Skeletal muscle cell (primary cell): ENCODE measurements around the gene TCFL5.
A peak's percentile ranks its signal among the peaks of the same experiment; 100 is the strongest.

Experiments used
- DNase-seq: peaks from one replicate; pipeline ENCODE4 v3.0.0-alpha.2; 2010; ENCODE audit warnings: low read depth
- H3K4me3 ChIP-seq: 2 replicates; pipeline ENCODE4 v1.5.1; 2011; ENCODE audit warnings: low read depth, mild to moderate bottlenecking, control low read depth, low read length, moderate library complexity

TCFL5 gene

DNA sequence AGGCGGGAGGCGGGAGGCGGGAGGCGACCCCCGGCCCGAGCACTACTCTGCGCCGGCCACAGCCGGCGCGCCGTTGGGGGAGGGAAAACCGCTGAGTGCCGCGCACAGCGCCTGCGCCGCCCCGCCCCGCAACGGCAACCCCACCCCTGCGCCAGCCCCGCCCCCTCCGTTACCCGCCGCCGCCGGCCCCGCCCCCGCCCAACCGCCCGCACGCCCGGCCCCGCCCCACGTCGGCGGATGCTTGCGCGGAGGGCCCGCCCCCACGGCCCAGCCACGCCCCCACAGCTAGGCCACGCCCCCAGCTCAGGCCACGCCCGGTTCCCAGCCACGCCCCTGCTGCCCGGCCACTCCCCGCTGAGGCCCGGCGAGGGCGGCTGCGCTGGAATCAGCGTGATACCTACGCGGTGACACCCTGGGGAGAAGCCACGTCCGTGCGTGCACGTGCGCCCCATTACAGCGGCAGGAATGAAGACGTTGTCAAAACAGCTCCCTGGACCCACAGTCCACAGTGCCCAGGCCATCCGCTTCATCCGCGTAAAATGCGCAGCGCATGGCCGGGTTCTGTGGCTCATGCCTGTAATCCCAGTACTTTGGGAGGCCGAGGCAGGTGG, at the start of gene TCFL5:
TCFL5 (minus strand) TSS at position 97 of the 611 bp plus-strand sequence. CDS start 152 bp downstream, outside the sequence.
- H3K4me3 ChIP-seq = peak within 1 kb of the TSS; percentile 59
- no peak for DNase-seq

DNA sequence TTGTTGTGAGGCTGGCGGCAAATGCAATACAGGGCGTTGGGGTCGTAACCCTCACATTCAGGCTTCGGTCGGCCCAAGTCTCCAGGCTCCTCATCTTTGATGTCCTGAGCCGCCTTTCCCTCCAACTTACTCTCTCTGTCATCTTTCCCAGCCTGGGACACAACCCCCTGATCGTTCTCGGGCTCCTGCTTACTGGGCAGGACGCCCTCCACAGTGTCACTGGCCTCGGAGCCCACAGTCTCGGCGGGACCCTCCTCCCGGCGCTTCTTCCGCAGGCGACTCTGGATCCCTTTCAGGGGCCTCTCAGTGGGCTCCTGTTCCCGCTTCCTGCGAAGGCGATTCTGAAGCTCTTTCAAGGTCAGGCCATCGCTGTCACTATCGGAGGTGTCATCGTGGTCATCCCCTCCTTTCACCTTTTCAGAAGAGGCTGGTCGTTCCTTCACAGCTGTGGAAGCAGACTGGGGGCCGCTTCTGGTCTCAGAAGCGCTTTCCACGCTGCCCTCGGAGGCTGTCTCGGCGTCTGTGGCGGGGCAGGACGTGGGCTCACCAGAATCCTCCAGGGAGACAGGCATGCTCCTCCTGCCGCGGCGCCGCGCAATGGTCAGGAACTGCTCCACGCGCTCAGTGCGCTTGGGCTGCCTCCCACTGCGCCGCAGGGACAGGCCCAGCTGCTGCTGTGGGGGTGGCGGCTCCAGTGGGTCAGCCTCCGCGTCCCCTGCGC, 49.3 kb upstream of the TCFL5 start:
- no peak overlapping the region for H3K4me3 ChIP-seq
- no peak for DNase-seq

DNA sequence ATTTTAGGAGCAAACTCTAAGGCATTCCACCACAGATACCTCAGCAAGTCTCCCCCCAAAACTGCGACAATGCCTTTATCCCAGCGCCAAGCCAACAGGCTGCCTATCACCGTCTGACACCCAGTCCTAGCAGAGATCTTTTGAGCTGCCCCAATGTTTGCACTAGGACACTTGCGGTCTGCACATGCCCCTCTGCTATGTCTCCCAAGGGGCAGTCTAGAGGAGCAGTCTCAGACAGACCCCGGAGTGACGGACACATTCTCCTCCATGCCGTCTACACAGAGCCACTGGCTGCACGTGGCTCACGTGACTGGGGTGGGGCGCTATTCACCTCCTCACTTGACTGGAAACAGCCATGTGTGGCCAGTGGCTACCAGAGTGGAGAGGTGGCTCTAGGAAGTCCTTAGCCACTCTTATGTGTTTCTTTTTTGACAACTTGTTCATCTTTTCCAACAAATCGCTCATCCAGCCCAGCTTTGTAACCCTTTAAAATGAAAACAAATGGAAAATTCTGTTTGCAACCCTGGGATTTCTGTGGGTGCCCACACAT, 48.7 kb upstream of the TCFL5 start:
- no peak for DNase-seq

DNA sequence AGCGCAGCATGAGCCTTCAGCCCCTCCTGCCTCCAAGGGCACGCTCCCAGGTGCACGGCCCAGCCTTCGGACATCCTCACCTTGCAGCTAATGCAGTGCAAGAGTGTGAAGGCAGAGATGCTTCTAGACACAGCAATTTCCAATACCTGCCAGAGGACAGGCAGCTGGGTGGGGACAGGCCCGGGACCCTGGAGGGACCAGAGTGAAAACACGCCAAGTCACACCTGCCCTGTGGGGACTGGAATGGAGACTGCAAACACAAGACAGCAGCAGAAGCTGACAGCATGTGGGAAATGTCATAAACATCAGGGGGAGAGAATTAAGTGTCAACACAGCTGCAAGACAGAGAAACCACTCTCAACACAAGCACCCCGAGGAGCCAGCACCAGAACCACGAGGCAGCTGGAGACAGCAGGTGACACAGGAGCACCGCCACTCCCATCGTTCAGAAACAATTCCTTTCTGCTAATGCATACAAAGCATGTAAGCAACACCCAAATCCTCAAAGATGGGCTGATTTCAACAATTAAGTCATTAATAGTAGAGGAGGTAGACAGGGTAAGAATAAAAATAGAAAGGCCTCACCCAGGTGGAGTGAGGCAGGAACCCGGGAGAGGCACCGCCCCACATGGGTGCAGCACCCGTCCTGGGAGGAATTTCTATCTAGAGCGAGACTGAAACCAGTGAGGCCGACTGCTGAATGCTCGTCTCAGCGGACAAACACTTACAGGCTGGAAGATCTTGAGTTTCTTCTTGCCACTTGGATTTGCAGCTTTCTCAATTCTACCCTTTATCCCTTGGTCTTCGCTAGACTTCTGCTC, 47.6 kb upstream of the TCFL5 start:
- H3K4me3 ChIP-seq = no peak overlapping the region
- no peak for DNase-seq

More for the DNA sequence above, 48.7 kb upstream of the TCFL5 start:
- H3K4me3 ChIP-seq = no peak overlapping the region

DNA sequence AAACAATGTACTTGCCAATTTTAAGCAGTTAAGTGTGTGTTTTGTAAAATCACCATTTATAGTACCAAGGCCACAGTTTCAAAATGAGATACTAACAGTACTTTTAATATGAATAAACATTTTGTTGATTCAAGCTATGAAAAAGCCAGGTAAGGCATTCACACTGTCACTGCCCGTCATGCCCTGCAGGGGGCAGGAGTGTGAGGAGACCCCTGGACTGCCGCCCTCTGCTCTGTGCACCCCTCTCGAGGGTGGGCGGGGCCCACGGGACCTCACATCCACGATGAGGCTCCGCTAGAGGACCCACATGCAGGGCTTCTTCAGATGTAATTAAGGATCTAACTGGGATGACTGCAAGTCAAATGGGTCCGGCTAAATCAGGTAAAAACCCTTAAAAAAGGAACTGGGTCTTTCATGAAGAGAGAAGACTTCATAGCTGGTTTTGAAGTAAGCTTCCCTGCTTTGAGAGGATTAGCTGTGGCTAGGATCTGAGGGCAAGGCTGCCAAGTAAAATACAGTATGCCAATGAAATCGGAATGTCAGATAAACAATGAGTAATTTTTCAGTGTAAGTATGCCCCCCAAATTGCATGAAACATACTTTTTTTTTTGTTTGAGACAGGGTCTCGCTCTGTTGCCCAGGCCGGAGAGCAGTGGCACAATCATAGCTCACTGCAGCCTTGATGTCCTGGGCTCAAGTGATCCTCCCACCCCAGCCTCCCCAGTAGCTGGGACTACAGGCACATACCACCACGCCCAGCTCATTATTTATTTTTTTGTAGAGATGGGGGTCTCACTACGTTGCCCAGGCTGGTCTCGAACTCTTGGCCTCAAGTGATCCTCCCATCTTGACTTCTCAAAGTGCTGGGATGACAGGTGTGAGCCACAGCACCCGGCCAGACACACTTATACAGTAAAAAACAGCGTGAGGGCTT, 46.0 kb upstream of the TCFL5 start:
- DNase-seq = no peak
- no peak overlapping the region for H3K4me3 ChIP-seq

DNA sequence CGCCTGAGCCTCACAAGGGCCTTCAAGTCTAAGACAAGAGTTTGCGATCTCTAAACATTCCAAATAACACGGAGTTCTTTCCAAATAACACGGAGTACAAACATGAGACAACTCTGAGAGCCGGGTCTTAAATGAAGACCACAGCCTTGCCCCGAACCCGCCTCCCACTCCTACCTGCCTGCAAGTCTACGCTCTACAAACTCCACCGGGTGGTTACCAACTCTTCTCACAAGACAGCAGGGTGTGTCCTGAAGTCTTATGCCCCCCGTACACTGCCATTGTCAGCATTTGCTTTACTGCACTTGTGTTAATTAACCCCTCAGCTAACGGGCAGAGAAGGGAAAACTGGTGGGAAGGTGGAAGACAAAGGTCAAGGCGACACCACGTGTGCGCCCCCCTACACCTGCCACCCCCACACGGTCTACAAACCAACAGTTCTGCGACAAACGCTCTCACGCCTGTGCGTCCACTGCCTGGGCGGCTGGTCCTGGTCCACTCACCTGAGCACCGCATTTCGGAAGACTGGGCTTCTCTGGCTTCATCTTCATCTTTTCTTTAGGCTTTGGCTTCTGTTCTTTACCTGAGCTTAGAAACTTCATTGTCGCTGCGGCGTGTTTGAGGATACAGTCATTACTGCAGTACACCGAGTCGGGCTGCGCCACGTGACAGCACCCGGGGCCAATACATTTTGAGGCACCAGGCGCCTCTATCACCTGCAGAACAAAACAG, 45.2 kb upstream of the TCFL5 start:
- DNase-seq = no peak

DNA sequence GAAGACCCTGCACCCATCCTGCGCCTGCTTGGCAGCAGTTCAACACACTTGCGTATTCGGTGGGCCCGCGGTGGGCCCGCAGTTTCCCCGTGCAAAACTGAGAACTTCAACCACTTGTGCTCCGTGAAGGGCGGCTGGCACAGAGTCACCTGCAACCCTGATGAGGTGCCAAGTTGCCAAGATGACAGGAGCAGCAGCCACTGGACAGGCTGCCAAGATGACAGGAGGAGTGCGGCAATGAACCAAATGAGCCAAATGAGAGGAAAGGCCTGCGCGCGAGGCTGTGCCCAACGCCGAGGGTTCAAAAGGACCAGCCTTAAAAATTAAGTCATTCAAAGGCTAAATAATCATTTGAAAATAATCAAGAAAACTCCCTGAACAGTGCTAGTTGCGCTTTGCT, 44.6 kb upstream of the TCFL5 start:
- no peak for DNase-seq
- H3K4me3 ChIP-seq = no peak overlapping the region

More for the DNA sequence above, 45.2 kb upstream of the TCFL5 start:
- H3K4me3 ChIP-seq = no peak overlapping the region

DNA sequence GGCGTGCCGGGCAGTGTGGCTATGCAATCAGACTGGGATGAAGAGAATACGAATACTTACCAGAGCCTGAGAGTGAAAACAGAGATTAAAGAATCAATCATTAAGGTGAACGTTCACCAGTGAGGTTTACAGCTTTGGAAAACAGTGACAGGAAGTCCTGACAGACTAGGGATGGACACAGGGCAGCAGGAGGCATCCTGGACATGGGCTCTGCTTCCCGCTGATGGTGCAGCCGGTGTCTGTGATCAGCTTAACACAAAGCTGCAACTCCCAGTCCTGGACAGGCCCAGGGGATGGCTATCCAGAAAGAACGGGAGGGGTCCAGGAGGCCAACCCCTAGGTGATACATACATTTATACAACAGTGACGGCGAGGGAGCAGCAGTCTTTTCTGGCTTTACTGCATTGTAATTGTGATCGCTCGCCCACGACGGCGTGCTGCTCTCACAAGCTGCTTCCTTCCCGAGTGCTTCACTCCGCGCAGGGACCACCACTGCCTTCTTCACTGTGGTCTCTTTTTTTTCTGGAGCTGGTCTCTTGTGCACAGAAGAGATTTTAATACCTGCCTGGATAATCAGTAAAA, 44.0 kb upstream of the TCFL5 start:
- no peak for DNase-seq
- H3K4me3 ChIP-seq = no peak overlapping the region

DNA sequence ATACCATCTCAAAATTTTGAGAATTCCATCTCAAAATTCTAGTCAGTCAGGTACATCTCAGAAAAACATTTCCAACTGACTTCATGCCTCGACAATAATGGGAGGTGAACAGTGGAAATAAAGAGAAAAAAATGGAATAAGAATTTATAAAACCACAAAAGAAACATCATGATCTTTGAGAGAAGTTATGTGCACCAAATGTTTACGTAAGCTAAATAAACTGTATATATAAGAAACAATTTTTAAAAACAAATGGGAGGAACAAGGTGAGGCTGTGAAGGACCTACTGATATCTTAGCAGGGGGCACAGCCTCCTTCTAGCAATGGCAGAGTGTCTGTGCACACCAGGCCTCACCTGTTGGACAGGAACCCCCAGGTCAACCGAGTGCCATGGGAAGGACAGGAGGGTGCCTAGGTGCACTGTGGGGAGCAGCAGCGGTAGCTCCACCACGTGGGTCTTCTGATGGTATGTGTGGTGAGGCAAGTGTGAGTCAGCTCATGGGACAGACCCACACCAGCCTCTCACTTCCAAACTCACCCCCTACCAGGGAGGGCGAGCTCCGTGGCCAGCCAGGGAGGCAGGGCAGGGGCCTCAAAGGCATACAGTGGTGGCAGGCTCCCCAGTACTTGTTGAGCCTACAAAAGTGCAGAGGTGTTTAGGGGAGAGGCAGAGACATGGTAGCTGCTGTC, 41.4 kb upstream of the TCFL5 start:
- no peak overlapping the region for H3K4me3 ChIP-seq
- DNase-seq = no peak

DNA sequence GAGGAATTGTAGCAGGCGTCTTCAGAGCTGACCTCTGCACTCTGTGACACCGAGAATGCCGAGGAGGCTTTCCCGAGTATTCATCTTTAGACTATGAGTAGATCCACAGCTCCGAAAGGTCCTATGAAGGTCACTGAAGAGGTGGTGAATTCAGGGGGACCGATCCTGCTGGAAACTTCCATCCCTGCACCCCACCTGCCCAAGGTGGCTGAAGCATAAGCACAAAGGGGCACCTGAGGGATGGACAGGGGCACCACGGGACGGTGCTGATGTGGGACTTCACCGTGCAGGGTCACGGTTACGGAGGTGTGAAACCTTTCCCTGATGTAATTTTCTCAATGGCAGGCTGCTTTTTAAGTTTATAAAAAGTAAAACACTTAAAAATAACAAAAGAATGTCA, 40.3 kb upstream of the TCFL5 start:
- DNase-seq = no peak
- no peak overlapping the region for H3K4me3 ChIP-seq

DNA sequence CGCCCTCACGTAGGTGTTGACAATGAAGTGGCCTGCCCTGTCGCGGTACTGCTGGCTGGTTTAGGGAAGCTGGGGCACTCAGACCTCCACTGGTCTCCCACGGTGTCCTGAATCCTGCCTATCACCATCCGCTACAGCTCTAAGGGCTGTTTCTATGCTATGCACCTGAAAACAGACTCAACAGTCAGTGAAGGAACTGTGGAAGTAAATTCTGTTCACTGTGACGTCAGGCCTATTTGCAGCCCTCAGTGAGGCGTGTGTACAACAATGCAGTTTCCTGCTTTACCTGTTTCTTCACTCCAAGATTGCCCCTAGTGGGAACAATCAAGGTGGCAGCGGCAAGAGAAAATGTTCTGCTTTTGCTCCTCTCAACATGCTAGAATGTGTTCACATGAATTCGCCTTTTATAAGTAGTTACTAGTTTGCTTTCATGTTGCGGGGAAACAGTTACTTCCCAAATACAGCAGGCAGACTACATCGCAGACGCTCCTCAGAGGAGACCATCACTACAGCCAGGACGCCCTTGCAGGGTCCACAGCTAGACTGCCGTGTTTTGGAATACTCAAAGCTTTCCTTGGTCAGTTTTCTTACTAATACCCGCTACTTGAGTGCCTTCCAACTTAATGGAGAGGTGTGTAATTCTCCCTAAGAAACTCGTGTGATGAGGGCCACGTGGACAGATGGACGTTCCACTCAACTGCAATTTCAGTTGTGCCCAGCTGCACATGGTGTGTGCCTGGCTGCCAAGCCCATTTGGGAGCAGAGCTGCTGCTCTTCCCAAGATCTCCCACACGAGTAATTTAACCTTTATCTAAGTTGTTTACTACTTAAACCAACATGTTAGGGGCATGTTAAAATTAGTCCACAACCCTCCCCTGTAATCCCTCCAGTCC, 39.3 kb upstream of the TCFL5 start:
- no peak overlapping the region for H3K4me3 ChIP-seq
- DNase-seq = no peak

DNA sequence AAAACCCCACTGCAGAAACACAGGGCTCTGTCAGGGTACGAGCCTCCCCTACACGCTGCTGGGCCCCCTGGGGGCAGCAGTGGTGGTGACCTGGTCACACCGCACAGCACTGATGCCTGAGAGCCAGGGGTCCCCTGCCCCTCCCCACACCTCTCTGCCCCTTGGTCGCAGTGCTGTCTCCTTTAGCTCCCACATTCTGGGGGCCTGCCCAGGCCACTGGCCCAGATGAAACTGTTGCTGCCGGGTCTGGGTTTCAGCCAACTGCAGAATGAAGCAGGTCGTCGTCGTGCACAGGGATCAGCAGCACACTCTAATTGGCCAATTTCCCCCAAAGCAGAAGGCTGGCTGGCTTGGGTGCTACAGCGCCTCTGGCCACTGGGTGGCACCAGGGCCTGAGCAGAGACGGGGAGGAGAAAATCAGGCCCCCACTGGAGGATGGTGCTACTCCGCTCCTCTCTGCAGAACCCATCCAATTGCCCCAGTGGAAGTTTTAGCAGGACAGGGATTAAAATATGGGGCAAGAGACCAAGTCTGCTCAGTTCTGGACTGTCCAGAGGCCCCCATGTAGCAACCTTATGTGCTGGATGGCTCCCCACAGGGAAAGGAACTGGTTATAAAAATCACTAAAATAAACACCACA, 38.5 kb upstream of the TCFL5 start:
- DNase-seq = peak; percentile 40
- H3K4me3 ChIP-seq = no peak overlapping the region

DNA sequence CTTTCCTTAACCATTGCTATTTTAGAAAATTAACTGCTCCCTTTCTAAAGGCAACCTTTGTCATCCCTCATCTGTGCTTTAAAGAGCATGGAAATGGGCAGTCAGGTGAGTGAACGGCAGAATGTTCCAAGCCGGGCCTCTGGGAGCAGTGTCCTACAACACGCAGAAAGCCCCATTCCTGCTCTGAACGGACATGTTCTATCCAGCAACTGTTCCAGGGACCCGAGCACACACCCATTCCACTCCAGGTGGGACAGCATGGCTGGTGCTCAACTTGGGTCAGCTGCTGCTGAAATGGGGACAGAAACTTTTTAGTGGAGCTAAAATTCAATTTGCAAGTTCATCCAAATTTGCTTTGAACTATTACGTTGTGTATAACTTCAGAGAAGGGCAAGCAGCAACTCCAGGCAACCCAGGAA, 38.0 kb upstream of the TCFL5 start:
- no peak overlapping the region for H3K4me3 ChIP-seq
- DNase-seq = no peak

DNA sequence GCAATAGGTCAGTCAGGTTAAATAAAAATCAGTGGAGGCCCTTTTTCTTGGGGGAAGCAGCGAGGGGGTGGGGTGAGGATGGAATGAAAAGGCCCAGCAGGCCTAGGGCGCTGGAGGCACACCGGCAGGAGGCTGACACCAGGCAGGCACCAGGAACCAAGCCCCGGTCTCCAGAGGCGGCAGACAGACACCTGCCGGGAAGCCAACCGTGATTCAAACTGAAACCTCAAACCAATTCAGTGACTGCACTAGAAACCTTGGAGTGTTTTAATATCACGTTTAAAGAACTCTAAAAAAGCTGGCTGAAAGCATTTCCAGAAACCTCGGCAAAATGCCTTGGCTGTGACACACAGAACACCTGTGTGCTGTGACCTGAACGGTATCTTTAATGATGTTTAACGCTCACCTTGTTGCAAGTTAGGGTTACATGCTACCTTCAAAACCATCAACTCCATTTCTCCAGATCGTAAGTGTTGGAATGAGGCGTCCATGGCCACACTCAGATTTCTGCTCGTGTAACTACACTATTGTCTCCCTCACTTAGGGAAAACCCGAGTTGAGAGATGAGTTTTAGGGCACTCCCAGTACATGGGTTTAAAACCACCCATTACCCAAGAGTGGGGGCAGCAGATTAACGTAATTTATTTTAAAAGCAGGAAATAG, 37.5 kb upstream of the TCFL5 start:
- H3K4me3 ChIP-seq = no peak overlapping the region
- no peak for DNase-seq

DNA sequence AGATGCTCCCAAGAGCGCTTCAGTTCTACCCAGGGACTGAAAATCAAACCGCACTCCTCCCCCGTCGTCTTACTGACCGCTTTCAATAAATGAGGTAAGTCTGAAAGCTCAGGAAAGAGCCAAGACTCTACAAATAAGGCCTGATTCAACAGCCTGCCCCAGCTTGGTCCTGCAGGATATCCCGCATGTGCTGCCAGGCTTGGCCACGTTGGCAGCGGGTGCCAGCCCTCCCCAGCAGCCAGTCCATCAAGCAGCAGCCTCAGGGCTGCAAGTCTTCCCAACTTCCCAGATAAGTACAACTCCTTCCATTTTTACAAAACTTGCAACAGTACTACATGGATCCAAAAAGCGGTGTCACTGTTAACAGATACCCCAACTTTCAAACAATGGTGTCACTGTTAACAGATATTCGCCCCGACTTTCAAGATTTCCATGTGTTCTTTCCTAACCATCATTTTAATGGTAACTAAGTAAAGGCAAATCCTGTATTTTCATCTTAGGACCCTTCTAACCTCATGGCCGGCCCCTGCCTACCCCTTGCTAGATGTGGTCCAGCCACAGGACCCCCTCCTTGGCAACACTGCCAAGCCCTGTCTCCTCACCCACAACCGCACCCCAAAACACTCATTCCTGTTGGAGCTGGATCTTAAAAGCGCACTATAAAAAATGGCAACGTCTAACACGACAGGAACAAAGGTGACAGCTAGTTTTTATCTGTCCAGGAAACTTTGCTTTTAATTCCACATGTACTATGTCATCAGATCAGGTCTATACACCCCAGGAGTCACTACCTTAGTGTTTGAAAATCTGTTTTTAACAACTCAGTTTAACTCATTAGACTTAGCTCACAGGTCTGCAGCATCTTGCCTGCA, 36.7 kb upstream of the TCFL5 start:
- no peak overlapping the region for H3K4me3 ChIP-seq
- DNase-seq = no peak
